Parietal lobe (tissue), 2 donors: Measurements from ENCODE around the gene HOXB5. TPM values are rescaled to one million over a fixed set of nuclear protein-coding genes. Genes with fewer than 3 reads are reported as not detected.

Source experiments
- small RNA-seq: library from RNA; depleted of rRNA; stranded (forward); fragments of <200 nt; gene quantifications from one replicate; pipeline ENCODE3, GENCODE V24; 2014; ENCODE audit warnings: low replicate concordance
- total RNA-seq: library from RNA; depleted of rRNA; stranded (reverse); fragments of >200 nt; gene quantifications from one replicate; pipeline ENCODE4 v1.2.3, GENCODE V29; 2014

The HOXB5 gene
- total RNA-seq, result not detected

DNA sequence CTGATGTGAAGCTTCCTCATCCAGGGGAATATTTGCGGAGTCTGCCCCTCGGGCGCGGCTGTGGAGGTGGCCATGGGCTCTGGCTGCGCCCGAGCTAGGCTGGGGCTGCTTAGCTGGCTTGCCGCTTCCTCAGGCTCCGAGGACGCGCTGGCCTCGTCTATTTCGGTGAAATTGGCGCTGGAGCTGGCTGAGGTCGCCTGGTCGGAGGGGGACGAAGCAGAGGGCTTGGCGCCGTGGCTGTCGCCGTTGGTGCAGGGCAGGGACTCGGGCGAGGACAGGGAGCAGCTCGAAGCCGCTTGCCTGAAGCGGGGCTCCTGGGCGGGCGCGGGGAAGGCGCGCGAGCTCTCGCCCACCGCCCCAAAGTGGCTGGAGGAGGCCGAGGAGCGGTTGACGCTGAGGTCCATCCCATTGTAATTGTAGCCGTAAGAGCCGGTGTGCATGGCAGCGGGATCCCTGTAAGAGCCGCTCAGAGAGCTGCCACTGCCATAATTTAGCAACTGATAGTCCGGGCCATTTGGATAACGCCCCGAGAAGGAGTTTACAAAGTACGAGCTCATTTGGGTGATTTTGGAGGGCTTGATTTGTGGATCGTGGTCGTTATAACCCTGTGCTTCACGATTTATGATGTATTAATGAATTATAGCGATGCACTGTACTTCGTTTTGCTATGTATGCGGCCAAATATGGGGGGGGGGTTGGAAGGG is at the start of gene HOXB5:
TSS of gene HOXB5 (minus strand) at position 654 of the 704 bp plus-strand sequence. CDS start at position 557, 97 bp downstream.

DNA sequence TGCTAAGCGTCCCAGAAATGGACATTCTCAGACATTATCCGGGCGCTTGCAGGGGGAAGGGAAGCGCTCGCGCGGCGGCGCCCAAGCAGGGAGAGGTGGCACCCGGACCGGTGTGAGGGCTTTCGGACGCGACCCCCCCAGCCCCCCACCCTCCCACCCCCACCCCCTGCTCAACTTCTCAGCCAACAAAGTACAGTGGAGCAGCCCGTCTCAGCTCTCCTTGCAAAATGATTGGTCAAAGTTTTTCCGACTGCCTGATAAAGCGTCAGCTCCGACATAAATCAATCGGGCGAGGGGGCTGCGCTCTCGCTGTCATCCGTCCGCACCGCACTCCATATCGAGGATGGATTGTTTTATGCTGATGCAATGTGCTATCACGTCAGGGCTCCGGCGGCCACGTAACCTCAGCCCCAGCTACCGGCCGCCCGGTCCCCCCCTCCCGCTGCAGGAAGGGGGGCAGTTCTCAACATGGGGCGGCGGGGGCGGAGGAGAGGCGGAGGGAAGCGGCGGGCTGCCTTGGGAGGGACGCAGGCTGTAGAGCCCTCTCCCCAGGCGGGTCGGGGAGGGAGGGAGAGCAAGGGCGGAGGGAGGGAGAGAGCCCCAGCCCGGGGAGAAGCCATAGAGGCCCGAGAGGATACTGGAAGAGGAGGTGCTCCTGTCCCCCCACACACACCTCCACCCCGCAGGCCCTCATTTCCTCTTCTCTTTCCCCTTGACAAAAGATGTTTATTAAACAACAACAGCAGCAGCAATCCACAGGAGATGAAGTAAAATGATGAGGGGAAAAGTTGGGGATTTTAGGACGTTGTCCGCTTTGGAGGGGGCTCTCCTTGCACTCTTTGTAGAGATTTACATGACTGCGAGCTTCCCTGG is 32.9 kb upstream of the HOXB5 start, which contains the start of gene HOXB9:
TSS of gene HOXB9 (minus strand) at position 114 of the 873 bp plus-strand sequence. CDS start at position 25, 89 bp downstream.

DNA sequence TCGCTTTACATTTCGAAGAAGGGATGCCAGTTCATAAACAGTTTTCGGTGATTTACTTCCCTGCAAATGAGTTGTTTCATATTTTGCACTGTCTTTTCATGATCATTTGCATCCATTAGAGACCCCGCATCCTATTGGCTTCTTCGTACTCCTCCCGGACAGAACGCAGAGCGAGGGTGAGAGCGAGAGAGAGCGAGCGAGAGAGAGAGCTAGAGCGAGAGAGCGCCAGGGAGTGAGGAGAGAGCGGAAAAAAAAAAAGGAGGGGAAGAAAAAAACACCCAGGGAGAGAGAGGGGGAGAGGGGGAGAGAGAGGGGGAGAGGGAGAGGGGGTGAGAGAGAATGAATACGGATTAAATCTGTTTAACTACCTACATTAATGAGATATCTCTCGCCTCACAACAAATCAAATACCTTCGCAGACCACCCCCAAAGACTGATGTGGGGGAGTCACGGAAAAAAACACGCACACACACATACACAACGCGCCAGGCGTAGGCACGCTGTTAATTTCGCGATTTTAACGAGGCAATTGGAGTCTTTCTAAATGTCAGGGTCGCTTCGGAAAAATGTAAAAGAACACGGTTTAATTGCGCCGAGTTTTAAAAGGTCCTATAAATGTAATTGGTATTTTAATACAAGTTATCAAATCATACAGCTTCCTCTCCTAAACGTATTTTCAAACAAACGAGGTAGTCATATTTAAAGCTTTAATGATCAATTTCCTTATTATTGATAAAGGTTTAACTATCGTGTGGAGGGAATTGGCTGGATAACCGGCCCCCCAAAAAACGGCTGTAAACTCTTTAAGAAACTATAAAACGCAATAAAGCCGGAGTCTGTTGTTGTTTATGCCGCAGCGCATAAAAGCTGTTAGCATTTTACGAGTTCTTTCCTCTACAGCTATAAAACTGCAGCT is 21.7 kb upstream of the HOXB5 start, which contains the start of gene HOXB8:
TSS of gene HOXB8 (minus strand) at position 246 of the 916 bp plus-strand sequence. CDS start 588 bp downstream, outside the sequence.

DNA sequence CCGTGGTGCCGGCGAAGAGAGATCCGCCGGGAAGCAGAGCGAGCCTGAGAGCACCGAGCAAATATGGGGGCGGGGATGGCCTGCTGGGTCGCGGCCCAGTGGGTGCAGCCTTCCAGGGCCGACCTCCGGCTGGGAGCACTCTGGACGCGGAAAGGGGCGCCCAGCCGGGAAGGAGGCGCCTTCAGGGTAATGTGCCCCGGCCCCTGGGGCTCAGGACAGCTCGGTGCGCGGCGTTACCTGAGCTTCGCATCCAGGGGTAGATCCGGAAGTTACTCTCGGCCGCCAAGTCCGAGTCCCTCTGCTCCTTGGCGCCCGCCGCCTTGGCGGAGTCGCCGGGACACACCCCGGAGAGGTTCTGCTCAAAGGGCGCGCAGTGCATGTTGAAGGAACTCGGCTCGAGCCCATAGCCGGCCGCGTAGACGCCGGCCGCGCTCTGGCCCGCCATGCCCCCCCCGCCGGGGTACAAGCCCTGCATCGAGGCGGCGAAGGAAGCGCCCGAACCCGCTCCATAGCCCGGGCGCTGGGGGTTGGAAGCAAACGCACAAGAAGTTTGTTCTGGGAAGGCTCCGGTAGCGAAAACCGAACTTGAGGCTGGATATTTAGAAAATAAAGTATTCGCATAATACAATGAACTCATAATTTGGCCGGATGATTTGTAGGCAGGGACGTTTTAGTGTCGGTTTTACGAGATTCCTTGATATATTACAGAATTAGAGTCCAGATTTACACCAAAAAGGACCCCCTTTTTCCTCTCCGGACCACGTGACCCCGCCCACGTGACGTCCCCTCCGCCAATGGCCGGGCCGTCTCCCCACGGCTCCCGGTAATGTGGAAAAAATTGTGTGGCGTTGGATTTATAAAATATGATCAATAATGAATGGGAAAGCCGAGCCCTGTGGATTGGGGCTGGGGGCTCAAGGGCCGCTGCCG is 17.0 kb upstream of the HOXB5 start, which contains the start of gene HOXB7:
TSS of gene HOXB7 (minus strand) at position 736 of the 930 bp plus-strand sequence. CDS start at position 637, 99 bp downstream.

DNA sequence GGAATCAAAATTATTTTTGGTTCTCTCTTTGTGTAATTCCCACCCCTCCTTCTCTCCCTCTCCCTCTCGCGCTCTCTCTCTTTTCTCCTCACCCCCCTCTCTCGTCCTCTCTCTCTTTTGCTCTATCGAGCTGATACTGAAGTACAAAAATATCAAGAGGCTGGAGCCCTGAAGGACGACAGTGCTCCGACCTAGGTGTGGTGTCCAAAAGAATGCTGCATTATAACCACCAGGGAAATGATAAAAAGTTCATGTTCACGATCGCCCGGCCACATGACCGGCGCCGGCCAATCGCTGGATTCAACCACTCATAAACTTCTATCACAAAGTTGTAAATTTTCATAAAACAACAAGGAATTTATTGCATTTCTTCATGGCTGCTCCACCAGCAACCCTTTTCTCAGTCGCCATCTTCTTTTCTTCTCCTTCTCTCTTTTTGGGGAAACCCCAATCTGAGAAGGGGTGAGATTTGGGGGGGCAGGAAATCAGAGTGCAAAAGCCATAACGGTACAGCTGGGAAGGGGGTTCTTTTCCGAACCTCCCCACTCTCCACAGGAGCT is 11.3 kb upstream of the HOXB5 start, which contains the start of gene HOXB6:
TSS of gene HOXB6 (minus strand) at position 217 of the 560 bp plus-strand sequence. CDS start 6,836 bp downstream, outside the sequence.

DNA sequence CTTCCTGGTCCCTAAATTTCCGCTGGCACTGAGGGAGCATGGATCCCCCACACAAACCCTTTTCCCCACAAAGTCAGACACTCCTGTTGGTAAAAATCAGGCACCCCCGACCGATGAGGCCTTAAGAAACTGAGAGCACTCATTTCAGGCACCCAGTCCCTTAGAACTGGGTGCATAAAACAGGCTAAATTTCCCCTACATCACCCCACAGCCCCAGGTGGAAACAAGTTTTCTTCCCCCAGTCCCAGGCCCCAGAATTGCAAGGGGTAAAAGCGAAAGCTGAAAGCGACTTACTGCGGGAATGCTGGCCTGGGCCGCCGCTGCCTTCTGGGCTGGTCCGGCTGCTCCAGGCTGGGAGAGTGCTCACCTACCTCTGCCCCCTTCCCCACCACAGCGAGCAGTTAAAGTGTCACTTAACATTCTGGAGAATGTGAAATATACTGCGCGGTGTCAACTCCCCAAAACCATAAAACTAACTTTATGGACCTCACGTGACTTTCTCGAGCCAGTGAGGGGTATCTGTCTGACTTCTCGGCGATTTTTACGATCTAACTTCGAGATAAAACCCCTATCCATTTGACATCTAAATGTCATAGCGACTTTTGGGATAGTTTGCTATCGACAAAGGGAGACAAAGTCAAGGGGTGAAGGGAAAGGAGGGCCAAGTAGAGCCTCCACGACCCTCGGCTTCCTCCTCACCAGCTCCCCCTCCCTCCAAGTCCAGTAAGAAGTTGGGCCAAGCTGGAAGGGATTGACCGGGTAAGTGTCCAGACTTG is 3.6 kb downstream of the HOXB5 start, which contains the start of gene HOXB3:
TSS of gene HOXB3 (minus strand) at position 411 of the 776 bp plus-strand sequence. CDS start 37,767 bp downstream, outside the sequence.

DNA sequence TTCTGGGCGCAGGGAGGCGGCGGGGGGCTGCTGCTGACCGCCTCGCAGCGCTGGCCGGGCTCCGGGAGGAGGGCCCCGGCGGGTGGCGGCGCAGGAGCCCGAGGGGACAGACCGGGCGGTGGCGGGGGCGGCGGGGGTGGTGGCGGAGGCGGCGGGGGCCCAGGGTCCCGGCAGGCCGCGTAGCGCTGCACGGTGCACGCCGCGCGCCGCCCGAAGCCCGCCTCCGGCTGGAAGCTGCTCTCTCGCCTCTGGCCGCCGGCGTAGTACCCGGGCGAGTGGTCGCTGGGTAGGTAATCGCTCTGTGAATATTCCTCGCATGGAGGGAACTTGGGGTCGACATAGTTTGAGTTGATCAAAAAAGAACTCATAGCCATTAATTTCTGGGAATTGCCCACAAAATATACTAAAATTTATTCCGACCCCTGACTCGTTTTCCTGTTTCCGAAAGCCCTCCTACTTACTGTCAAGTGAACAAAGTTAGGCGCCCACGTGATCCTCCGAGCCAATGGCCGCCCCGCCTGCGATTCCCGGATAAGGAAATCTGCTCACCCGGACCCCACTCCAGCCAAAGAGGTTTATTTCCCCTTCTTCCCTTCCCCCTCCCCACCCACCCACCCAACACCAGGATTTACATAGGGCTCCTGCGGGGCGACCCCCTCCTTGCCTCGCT is 15.5 kb downstream of the HOXB5 start, which contains the start of gene HOXB4:
TSS of gene HOXB4 (minus strand) at position 405 of the 670 bp plus-strand sequence. CDS start at position 374, 31 bp downstream.

DNA sequence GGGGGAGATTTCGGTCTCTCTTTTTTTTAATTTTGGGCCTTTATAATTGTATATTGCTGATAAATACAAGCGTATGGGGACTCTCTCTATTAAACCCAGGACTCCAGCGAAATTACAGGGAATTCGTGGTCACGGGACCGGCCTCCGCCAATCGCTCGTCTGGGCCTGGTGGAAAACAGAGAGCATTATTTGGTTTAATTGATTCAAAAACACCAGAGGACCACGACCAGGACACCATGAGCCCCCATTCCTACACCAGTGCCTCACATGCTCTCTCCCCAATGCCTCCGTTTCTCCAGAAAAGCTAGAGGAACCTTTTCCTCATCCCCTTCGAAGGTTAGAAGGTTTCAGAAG is 48.6 kb downstream of the HOXB5 start, which contains the start of gene HOXB2:
TSS of gene HOXB2 (minus strand) at position 88 of the 354 bp plus-strand sequence. CDS start 198 bp downstream, outside the sequence.

Small RNA genes lying within 50 kb of the gene (small RNA-seq; reads per million reads assigned to genes)
- gene MIR196A1, result not detected

Other genes starting within 250 kb of the HOXB5 start
- gene SKAP1, start 163.6 kb downstream of the HOXB5 start, total RNA-seq, result 0.31 TPM
- not detected for gene HOXB1, start 62.8 kb downstream of the HOXB5 start, total RNA-seq
- gene HOXB2, start 48.7 kb downstream of the HOXB5 start, total RNA-seq, result not detected
- not detected for gene HOXB4, start 15.4 kb downstream of the HOXB5 start, total RNA-seq
- not detected for gene HOXB3, start 3.5 kb downstream of the HOXB5 start, total RNA-seq
- not detected for gene HOXB6, start 11.2 kb upstream of the HOXB5 start, total RNA-seq
- not detected for gene HOXB7, start 17.2 kb upstream of the HOXB5 start, total RNA-seq
- not detected for gene HOXB8, start 21.5 kb upstream of the HOXB5 start, total RNA-seq
- gene HOXB9, start 32.6 kb upstream of the HOXB5 start, total RNA-seq, result not detected
- gene PRAC1, start 128.7 kb upstream of the HOXB5 start, total RNA-seq, result not detected
- gene PRAC2, start 129.4 kb upstream of the HOXB5 start, total RNA-seq, result not detected
- gene HOXB13, start 135.0 kb upstream of the HOXB5 start, total RNA-seq, result not detected
- gene TTLL6, start 223.4 kb upstream of the HOXB5 start, total RNA-seq, result not detected
- 38.5 TPM for gene CALCOCO2, start 237.3 kb upstream of the HOXB5 start, total RNA-seq